Upper lobe of left lung (tissue), 4 donors: ENCODE data around the gene TNS1.

Experiments
- CTCF ChIP-seq, 6 experiments: fragments of 450-650 bp in 4 of 6; fragments of 200-600 bp in 2 of 6; sonication (generic) in 2 of 6; IDR thresholded peaks; one replicate each; pipeline ENCODE4 v1.5.1; 2016 to 2019; ENCODE audit warnings: antibody characterized with exemption in 6 of 6
- POLR2A ChIP-seq, 4 donors: fragments of 450-650 bp; IDR thresholded peaks; one replicate each; pipeline ENCODE4 v1.5.1; 2016 to 2017; ENCODE audit warnings: antibody characterized with exemption in 4 of 4, mild to moderate bottlenecking in 2 of 4

DNA sequence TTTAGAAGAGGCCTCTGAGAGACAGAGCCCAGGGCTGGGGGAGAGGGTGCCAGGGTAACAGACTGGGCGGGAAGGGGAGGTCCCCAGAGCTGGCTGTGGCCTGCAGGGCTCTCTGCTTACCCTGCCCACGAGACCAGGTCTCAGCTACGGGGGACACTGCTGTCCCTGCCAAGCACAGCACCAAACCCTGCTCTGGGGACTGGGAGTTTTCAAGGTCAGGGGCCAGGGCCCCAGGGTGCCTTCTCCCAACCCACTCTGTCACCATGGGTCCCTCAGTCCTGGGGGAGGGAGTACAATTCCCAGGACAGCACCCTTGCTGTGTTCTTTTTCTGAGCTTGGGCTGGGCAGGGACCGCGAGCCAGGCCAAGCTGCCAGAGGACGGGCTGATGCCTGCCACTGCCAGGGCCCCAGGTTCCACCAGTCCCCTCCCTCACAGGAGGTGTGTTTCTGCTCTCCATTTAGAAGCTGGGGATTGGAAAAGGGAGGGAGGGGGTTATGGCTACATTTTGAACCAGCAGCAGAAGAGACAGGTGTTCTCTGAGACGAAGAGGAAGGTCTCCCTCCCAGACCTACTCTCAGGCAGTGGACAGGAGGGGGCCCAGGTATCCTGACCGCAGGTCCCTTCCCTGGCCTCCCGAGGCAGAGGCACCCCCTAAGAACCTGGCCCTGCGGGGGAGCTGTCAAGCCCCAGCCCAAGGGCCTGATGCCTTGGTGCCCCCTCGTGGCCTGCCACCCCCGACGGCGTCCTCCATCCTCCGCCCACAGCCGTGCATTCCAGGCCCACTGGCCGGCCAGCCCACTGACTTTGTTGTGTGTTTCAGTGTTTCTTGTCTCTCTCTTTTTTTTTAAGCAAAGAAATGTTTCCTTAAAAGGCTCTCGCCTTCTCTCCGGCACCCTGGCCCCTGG is 80.4 kb downstream of the TNS1 start:
- no peak for TF ChIP-seq POLR2A (IDR thresholded peaks at IDR 0.05)
- peak in 4 of 6 experiments; percentile 19 to 47 (median 40) for TF ChIP-seq CTCF (IDR thresholded peaks at IDR 0.05)
